SJSA1 (cell line): Measurements from ENCODE around the gene GPR27. TPM values are rescaled to one million over a fixed set of nuclear protein-coding genes. Genes with fewer than 3 reads are reported as not detected.

ENCODE experiments used
- DNase-seq, 2 experiments: peaks; one replicate each; pipeline ENCODE4 v3.0.0-alpha.2; 2015 to 2020; ENCODE audit warnings: low spot score in 2 of 2, low read depth in 1 of 2
- H3K27ac ChIP-seq: fragments of 250-450 bp; sonication (Bioruptor Pico); 2 replicates; pipeline ENCODE4 v1.5.1; 2020; ENCODE audit warnings: mild to moderate bottlenecking, moderate library complexity
- H3K27me3 ChIP-seq: fragments of 250-450 bp; sonication (Bioruptor Pico); replicated peaks from 2 replicates; pipeline ENCODE4 v1.5.1; 2020; ENCODE audit warnings: mild to moderate bottlenecking, moderate library complexity
- H3K36me3 ChIP-seq: fragments of 250-450 bp; sonication (Bioruptor Pico); 2 replicates; pipeline ENCODE4 v1.5.1; 2020; ENCODE audit warnings: mild to moderate bottlenecking
- H3K4me1 ChIP-seq: fragments of 250-450 bp; sonication (Bioruptor Pico); replicated peaks from 2 replicates; pipeline ENCODE4 v1.6.1; 2021; ENCODE audit warnings: mild to moderate bottlenecking
- H3K4me3 ChIP-seq: fragments of 250-450 bp; sonication (Bioruptor Pico); 2 replicates; pipeline ENCODE4 v1.5.1; 2020; ENCODE audit warnings: mild to moderate bottlenecking
- H3K9me3 ChIP-seq: fragments of 250-450 bp; sonication (Bioruptor Pico); replicated peaks from 2 replicates; pipeline ENCODE4 v1.5.1; 2020; ENCODE audit warnings: mild to moderate bottlenecking
- total RNA-seq: library from RNA; depleted of rRNA; stranded (reverse); fragments of >200 nt; shearing (Covaris generic); gene quantifications from 2 replicates; pipeline ENCODE4 v1.2.3, GENCODE V29; 2014

GPR27 gene
- total RNA-seq, 1 experiment from 2014 or later, result not detected

- no peak for DNase-seq
- no peaks in the 10 kb centered on the region; the same call in 1 of the 2 replicates for H3K36me3 ChIP-seq
- H3K4me1 ChIP-seq, result peaks cover 12% of the 10 kb centered on the region
- H3K4me3 ChIP-seq, result no peak overlapping the region
- no peaks in the 10 kb centered on the region for H3K9me3 ChIP-seq
- H3K27me3 ChIP-seq, result no peaks in the 10 kb centered on the region
- H3K27ac ChIP-seq, result no peak overlapping the region
These were observed 30.0 kb upstream of the GPR27 start for GRCh38 chr3:71723452-71724170.

DNA sequence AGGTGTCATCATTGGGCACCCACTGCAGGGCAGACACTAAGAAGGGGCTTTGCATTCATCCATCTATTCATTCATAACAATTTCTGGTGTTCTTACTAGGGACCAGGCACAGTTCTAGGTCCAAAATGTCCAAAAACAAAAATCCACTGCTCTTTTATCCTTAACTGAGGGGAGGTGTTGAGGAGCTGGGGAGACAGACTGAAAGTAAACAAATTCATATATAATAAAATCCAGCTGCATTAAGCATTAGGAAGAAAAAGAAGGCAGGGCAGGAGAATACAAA, 29.5 kb upstream of the GPR27 start:
- DNase-seq, result no peak
- H3K9me3 ChIP-seq, result no peaks in the 10 kb centered on the region
- H3K27ac ChIP-seq, result no peak overlapping the region
- peaks cover 13% of the 10 kb centered on the region for H3K4me1 ChIP-seq
- H3K36me3 ChIP-seq, result no peaks in the 10 kb centered on the region; the same call in 1 of the 2 replicates
- no peaks in the 10 kb centered on the region for H3K27me3 ChIP-seq
- peak overlapping the region; percentile 86 for H3K4me3 ChIP-seq

DNA sequence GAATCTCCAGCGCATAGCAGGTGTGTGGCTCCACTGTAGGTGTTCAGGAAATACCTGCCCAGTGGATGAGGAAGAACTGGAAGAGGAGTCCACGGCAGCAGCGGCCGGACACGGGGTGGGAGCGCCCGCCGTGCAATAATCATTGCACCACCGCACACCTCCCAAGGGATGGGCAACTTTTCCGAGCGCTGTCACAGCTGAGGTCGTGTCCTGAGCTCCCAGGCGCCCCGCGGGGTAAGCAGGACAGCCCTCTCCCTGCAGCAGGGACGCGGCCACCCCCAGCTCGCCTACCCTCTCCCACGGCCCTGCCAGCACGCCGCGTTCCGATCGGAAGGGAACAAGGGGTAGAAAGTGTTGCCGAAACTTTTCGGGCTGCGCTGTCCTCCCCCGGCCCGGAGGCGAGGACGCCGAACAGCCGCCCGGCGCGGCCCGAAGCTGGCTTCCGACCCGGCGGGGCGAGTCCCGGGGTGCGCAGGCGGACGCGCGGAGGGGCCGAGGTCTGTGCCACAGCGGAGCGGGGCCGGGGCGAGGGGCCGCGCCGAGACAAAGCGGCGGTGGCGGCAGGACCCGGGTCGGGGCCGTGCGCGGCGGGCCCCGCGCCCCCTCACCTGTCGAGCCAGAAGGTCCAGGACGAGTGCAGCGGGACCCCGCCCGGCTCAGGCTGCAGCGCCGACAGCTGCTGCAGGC, 28.9 kb upstream of the GPR27 start:
- no peaks in the 10 kb centered on the region for H3K27me3 ChIP-seq
- peak; percentile 42 to 47 for DNase-seq
- no peak overlapping the region for H3K27ac ChIP-seq
- H3K4me1 ChIP-seq, result peaks cover 19% of the 10 kb centered on the region
- H3K9me3 ChIP-seq, result no peaks in the 10 kb centered on the region
- no peaks in the 10 kb centered on the region; the same call in 1 of the 2 replicates for H3K36me3 ChIP-seq
- H3K4me3 ChIP-seq, result peak overlapping the region; percentile 86

DNA sequence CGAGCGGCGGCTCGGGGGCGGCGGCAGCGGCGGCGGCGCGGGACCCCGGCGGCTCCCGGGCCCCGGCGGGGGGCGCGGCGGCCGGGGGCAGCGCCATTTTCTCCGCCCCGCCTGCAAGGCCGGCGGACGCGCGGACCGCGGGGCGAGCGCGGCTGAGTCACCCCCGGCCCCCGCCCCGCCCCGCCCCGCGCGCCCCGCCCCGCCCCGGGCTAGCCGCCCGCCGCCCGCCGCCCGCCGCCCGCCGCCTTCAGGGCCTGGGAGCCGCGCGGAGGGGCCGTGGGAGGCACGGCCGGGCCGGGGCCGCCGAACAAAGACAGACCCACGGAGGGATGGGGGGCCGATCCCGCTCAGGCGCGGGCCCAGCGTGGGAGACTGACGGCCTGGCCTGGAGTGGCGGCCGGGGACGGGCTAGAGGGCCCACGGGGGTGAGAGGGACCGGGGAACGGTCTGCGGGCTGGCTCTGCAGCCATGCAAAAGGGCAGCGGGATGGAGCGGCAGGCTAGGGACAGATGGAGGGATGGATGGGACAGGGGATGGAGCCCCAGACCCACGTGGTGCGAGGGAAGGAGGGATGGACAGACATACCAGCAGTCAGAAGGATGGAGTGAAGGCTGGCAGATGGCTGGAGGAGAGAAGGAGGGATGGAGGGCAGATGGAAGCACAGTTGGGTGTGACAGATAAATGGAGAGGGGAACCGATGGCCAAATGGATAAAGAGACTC, 28.2 kb upstream of the GPR27 start, which contains the start of gene EIF4E3:
EIF4E3 (minus strand) TSS at position 132 of the 721 bp plus-strand sequence; CDS start at position 97, 35 bp downstream.
- peak in 1 of 2 experiments; percentile 22 for DNase-seq
- Histone ChIP-seq H3K4me1 (peaks cover 26% of the 10 kb centered on the region), H3K4me3 (peak within 1 kb of the TSS; percentile 86), H3K27ac (no peak within 1 kb of the TSS), H3K27me3 (no peaks in the 10 kb centered on the region), H3K36me3 (no peaks in the 10 kb centered on the region; the same call in 1 of the 2 replicates), H3K9me3 (no peaks in the 10 kb centered on the region)

DNA sequence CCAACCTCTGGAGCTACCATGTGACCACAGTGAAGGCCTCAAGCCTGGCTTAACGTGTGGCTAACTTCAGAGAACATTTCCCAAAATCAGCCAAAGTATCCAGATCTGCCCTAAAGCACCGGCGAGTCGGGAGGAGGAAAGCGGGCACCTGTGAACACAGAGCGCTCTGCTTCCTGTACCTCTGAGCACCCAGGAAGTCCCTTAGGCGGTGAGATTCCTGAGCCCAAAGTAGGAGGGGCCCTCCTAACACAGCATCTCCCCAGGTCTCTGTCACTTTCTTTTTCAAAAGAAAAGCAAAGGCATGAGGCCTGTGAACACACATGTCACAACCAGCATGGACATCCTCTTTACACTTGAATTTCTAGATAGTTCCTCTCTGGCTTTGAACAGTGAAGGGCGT, 27.5 kb upstream of the GPR27 start:
- no peak overlapping the region for H3K27ac ChIP-seq
- no peak overlapping the region for H3K4me3 ChIP-seq
- H3K4me1 ChIP-seq, result peaks cover 27% of the 10 kb centered on the region
- H3K36me3 ChIP-seq, result no peaks in the 10 kb centered on the region; the same call in 1 of the 2 replicates
- no peaks in the 10 kb centered on the region for H3K9me3 ChIP-seq
- no peak for DNase-seq
- H3K27me3 ChIP-seq, result no peaks in the 10 kb centered on the region

GRCh38 chr3:71728632-71729342, 24.9 kb upstream of the GPR27 start:
- Histone ChIP-seq H3K27me3 (no peaks in the 10 kb centered on the region), H3K36me3 (no peaks in the 10 kb centered on the region; the same call in 1 of the 2 replicates), H3K9me3 (no peaks in the 10 kb centered on the region), H3K4me3 (no peak overlapping the region), H3K4me1 (peaks cover 27% of the 10 kb centered on the region), H3K27ac (peak overlapping the region; percentile 9)
- peak in 1 of 2 experiments; percentile 39 for DNase-seq

DNA sequence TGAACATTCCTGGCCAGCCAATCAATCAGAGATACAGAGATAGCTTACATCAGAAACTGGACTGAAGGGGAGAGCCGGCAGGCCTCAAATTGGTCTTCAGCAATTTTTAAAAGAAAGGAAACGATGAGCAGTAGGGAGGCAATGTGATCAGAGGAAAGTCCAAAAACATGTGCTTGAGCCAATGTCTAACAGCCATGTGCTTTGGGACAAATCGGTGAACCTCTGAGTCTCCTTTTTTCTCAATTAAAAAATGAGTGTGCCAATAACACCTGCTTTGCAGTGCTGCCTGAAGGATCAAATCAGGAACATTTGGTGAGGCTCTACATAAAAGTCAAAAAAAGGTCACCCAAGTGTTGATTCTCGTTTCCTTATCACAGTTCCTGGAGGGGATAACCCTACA, 21.0 kb upstream of the GPR27 start:
- no peak for DNase-seq
- peaks cover 3% of the 10 kb centered on the region; the same call in 1 of the 2 replicates for H3K27me3 ChIP-seq
- no peak overlapping the region for H3K4me3 ChIP-seq
- H3K36me3 ChIP-seq, result no peaks in the 10 kb centered on the region
- H3K4me1 ChIP-seq, result peaks cover 16% of the 10 kb centered on the region
- H3K27ac ChIP-seq, result no peak overlapping the region
- H3K9me3 ChIP-seq, result no peaks in the 10 kb centered on the region

- Histone ChIP-seq H3K9me3 (no peaks in the 10 kb centered on the region), H3K27me3 (peaks cover 3% of the 10 kb centered on the region), H3K27ac (no peak overlapping the region), H3K4me1 (peaks cover 16% of the 10 kb centered on the region), H3K4me3 (no peak overlapping the region), H3K36me3 (no peaks in the 10 kb centered on the region)
- no peak for DNase-seq
These were observed 20.3 kb upstream of the GPR27 start for GRCh38 chr3:71733319-71733718.

DNA sequence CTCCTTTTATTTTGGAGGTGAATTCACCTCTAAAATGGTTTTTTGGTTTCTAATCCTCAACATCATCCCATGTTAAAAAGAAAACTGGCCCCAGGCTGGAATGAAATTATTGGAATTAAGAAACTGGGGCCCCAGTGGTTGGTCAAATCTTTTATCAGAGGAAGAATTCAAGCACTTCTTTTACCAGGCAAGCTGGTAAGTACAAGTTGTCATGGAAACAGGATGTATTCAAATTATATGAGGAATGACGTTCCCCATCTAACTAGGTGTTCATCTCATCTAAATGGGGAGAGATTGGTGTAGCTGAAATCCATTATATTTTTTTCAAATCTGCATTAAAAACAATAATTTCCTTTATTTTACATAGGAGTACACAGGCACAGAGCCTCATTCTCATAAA, 18.8 kb upstream of the GPR27 start:
- no peak for DNase-seq
- Histone ChIP-seq H3K9me3 (no peaks in the 10 kb centered on the region), H3K36me3 (no peaks in the 10 kb centered on the region), H3K4me1 (peaks cover 6% of the 10 kb centered on the region), H3K27ac (no peak overlapping the region), H3K27me3 (peaks cover 3% of the 10 kb centered on the region), H3K4me3 (no peak overlapping the region)

GRCh38 chr3:71742621-71743020, 11.0 kb upstream of the GPR27 start:
- DNase-seq, result no peak
- H3K4me1 ChIP-seq, result no peaks in the 10 kb centered on the region

DNA sequence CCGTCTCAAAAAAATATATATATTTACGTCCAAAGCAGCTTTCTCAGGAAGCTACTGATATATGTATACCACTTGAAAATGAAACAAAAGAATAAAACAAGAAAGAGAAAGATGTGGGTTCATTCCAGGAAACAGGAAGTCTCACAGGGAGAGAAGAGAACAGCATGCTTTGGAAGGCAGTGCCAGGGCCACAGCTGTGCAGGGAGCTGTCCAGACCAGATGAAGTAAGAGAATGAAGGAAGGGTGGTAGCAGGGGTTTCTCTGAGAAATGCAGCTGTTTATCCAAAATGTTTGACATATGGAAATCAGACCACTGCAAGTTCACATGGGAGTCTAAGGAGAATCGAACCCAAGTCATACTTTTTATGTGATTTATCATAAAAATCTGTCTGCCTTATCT, 8.9 kb upstream of the GPR27 start:
- no peaks in the 10 kb centered on the region for H3K36me3 ChIP-seq
- H3K4me3 ChIP-seq, result no peak overlapping the region
- H3K4me1 ChIP-seq, result no peaks in the 10 kb centered on the region
- no peak overlapping the region for H3K27ac ChIP-seq
- H3K9me3 ChIP-seq, result no peaks in the 10 kb centered on the region; the same call in 1 of the 2 replicates
- no peak for DNase-seq
- H3K27me3 ChIP-seq, result no peaks in the 10 kb centered on the region

More at GRCh38 chr3:71742621-71743020, 11.0 kb upstream of the GPR27 start:
- Histone ChIP-seq H3K36me3 (no peaks in the 10 kb centered on the region), H3K27me3 (no peaks in the 10 kb centered on the region; the same call in 1 of the 2 replicates), H3K9me3 (no peaks in the 10 kb centered on the region; the same call in 1 of the 2 replicates), H3K27ac (no peak overlapping the region), H3K4me3 (no peak overlapping the region)

DNA sequence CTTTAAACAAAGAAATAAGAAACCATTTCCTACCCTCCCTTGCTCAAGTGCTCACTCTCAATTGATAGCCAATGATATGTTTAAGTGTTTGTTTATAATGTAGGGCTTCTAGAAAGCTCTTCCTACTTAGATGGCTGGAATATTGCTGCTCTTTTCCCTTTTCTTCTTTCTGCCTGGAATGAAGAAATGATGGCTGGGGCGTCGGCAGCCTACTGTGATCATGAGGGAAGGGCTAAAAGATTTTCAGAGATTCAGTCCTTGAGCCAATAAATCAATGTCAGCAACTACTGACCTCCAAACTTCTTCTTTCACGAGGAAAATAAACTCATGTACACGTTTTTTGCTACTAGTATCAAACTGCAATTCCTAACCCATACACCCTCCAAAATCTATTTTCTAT, 2.1 kb upstream of the GPR27 start:
- H3K4me1 ChIP-seq, result peaks cover 5% of the 10 kb centered on the region; the same call in 1 of the 2 replicates
- no peak overlapping the region for H3K27ac ChIP-seq
- H3K36me3 ChIP-seq, result no peaks in the 10 kb centered on the region
- no peak overlapping the region for H3K4me3 ChIP-seq
- H3K9me3 ChIP-seq, result no peaks in the 10 kb centered on the region
- H3K27me3 ChIP-seq, result peaks cover 36% of the 10 kb centered on the region
- DNase-seq, result no peak
